GM21390 (cell line): ENCODE results near the gene SEC61A1.

ENCODE experiments used
- ATAC-seq: cut with Tn5 transposase; IDR thresholded peaks from one replicate; pipeline ENCODE4 v1.9.1; 2021; ENCODE audit not compliant: unreplicated experiment

The SEC61A1 gene

DNA sequence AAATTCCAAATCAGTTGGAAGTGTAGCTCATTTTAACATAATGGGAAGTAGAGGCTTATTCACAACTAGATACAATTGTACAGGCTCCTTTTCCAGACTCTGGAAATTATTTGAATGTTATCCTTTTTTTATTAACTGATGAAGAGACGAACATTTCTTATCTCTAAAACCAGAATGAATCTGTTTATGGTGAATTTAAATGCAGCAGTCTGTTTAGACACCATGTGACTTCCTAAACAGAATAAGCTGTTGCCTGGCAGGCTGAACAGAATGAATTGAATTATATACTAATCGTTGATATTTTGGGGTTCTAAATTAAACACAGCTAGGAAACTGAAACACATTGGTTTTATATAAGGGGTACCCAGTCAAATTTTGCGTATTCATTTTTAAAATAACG, 4.0 kb downstream of the SEC61A1 start:
- no peak for ATAC-seq

DNA sequence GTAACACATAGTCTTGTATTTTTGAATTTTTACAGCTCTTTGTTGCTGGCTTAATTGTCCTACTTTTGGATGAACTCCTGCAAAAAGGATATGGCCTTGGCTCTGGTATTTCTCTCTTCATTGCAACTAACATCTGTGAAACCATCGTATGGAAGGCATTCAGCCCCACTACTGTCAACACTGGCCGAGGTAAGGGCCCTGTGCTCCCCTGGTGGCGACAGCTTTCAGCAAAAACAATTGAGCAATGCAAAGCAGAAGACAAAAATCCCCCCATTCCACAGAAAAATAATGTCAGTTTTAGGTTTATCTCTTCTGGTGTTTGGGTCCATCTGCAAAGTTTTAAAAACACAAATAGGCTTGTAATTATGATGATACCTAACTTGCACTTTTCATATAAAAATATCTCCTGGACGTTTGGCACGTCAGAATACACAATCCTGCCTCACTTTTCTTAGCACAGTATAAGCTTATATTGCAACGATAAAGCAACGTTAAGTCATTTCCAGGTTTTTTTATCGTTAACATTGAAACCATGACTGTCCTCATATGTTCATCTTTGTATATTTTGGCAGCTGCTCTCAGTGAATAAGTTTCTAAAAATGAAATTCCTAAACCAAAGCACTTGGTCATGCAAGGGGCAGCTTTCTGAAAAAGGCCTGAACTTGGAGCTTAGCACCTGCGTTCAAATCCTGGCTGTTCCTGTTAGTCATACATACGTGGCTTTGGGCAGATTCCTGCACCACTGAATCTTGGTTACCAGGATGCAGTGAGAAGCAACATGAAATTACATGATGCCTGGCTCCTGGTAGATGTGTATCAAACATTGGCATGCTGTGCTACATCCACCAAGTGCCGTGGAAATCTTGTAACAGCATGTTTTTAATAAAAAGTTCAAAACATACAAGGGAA, 8.5 kb downstream of the SEC61A1 start:
- no peak for ATAC-seq

DNA sequence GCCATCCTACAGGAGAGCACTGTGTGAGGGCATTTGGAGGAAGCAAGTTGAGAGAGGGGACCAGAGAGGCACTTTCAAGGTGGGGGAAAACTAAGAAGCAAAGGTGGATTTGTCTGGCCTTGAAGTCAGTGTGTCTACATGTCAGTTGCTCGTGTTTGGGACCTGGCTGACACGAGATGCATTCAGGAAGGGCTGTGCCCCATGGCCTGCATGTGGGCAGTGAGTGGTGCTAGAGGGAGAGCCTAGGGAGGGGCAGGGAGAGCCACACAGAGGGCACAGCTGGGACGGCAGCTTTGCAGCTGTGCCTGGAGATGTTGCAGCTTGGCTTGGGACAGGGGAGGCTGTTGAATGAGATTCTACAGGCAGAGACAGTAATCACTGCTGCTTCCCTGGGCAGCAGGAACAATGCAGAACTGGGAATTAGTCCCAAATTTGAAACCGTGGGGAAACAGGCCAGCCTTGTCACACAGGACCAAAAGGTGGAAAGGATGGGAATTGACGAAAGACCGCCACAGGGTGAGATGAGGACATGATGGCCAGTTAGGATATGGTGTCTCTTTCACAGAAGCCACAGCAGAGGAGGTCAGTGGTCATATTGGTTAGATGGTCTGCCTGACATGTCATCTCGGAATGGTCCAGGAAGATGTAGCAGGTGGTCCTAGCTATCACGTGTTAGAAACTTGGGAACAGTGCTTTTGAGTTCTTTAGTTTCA, 10.0 kb downstream of the SEC61A1 start:
- ATAC-seq, result no peak

DNA sequence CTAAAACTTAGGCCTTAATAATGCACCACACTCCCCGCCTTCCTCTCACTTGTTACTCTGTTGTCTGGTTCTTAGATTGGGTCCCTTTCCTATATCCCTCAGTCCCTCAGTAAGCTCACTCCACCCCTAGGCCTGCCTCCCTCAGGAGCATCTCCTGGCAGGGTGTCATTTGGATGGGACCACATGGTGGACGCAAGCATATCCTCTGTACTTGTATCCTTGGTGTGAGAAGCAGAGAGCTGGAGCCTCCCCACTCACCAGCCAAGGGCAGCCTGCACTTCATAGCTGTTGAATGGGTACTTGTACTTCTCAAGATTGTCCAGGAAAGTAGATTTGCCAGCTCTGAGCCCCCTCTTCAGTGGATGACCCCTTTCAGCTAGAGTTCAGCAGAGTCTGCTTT, 11.6 kb downstream of the SEC61A1 start:
- ATAC-seq, result no peak

DNA sequence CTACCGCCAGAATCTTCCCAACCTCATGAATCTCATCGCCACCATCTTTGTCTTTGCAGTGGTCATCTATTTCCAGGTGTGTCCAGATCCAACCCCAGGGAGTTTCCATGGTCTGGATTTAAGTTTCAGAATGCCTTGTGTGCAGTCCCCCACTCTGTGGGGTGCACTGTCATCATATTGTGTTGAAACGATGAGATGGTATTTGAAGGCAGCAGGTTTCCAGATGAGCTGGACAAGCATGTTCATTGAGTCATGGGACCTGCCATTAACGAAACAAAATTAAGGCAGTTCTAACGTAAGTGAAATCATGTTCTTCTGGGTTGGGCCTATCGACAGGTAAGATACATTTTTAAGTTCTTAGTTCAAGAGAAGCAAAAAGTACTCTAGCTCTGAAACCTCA, 12.7 kb downstream of the SEC61A1 start:
- no peak for ATAC-seq

DNA sequence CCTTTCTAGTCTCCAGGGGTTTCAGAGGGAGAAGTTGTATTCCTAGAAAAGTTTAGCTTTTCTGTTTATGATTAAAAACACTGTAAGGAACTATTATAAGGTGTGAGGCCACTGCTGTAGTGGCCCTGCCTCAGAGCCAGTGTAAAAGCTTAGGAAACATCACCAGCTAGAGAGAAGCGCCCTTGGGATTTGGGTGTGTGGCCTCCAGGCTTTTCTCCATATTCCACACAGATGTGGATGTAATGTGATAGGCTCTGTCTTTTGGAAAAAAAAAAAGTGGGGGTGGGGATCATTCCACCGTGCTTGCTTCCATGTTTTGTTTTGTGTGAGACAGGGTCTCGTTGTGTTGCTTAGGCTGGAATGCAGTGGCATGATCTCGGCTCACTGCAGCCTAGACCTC, 13.9 kb downstream of the SEC61A1 start:
- ATAC-seq, result no peak

DNA sequence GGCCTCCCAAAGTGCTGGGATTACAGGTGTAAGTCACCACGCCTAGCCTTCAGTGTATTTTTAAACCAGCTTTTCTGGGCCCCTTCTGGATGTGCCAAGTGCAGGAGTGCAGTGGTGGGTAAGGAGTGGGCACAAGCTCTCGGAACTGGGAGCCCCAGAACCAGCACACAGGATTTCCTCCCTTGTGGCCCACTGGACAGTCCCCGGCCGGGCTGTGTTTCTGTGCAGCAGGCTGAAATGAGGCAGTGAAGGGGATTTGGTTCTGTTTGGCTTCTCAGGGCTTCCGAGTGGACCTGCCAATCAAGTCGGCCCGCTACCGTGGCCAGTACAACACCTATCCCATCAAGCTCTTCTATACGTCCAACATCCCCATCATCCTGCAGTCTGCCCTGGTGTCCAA, 14.4 kb downstream of the SEC61A1 start:
- ATAC-seq, result no peak

DNA sequence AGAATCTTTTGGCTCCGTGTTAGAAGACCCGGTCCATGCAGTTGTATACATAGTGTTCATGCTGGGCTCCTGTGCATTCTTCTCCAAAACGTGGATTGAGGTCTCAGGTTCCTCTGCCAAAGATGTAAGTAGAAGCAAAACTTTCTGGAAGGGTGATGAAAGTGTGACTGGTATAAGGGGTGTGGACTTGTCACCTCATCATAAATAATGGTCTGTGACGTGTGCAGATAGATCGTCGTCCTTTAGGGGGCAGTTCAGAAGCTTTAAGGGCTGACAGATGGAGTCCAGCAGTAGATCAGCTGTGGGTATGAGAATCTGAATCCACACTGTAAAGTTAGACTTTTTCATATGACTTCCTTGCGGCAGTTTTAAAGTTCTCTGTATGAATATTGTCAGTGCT, 15.3 kb downstream of the SEC61A1 start:
- no peak for ATAC-seq

DNA sequence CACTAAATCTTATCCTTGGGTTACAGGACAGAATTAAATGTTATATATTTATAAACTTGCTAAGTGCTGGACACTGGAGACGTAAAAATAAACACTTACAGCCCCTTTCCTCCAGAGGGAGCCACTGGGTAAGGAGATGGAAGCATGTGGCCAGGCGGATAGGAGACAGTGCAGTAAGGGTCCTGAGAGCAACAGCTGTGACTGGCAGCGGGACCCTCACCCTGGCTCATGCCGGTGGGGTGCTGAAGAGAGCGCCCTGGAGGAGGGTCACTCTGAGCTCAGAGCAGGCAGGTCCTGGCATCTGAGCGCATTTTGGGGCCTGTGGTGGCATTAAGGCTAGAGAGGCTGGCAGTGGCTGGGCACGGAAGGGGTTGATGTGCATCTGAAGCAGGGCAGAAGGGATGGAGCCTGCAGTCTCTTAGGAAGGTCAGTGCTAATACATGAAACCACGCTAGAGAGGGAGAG, 16.0 kb downstream of the SEC61A1 start:
- no peak for ATAC-seq

DNA sequence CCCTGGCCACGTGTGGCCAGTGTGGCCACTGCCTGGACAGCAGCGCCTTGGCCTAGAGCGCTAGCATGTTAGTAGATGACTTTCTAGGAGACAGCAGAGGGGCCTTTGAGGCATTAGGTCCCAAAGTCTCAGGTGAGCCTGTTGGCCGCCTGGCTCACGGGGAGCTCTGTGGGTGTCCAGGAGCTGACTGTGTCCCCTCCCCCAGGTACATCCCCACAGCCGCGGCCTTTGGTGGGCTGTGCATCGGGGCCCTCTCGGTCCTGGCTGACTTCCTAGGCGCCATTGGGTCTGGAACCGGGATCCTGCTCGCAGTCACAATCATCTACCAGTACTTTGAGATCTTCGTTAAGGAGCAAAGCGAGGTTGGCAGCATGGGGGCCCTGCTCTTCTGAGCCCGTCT, 17.0 kb downstream of the SEC61A1 start:
- ATAC-seq, result no peak

DNA sequence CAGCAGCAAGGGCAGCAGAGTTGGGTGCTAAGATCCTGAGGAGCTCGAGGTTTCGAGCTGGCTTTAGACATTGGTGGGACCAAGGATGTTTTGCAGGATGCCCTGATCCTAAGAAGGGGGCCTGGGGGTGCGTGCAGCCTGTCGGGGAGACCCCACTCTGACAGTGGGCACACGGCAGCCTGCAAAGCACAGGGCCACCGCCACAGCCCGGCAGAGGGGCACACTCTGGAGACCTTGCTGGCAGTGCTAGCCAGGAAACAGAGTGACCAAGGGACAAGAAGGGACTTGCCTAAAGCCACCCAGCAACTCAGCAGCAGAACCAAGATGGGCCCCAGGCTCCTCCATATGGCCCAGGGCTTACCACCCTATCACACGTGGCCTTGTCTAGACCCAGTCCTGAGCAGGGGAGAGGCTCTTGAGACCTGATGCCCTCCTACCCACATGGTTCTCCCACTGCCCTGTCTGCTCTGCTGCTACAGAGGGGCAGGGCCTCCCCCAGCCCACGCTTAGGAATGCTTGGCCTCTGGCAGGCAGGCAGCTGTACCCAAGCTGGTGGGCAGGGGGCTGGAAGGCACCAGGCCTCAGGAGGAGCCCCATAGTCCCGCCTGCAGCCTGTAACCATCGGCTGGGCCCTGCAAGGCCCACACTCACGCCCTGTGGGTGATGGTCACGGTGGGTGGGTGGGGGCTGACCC, 18.8 kb downstream of the SEC61A1 start:
- no peak for ATAC-seq

DNA sequence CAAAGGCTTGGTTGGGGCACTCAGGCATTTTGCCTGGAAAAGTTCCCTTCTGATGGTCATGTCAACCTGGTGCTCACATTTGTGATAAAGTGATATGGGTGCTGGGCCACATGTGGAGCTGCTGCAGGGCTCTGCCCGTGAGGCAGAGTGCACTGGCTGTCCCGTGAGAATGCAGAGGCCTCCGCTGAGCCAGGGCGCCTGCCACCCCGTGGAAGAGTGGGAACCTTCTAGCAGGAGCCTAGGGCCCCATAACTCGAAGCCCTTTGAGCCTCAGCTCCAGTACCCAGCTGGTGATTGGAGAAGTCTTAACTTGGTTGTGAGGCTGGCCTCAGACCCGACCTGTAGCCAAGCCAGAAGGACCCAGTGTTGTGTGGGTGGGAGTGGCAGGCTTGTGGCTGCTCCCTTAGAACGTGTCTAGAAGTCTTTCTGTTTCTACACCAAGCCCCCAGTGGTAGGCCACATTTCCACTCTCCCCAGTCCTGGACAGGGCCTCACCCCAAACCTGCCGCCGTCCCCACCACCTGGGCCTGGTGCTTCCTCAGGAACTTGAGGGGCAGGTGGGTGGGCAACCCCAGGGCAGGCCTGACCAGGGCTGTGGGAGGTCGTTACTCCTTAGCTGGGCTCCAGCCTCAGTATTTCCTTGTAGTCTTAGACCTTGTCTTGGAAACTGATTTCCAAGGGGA, 19.7 kb downstream of the SEC61A1 start:
- no peak for ATAC-seq

DNA sequence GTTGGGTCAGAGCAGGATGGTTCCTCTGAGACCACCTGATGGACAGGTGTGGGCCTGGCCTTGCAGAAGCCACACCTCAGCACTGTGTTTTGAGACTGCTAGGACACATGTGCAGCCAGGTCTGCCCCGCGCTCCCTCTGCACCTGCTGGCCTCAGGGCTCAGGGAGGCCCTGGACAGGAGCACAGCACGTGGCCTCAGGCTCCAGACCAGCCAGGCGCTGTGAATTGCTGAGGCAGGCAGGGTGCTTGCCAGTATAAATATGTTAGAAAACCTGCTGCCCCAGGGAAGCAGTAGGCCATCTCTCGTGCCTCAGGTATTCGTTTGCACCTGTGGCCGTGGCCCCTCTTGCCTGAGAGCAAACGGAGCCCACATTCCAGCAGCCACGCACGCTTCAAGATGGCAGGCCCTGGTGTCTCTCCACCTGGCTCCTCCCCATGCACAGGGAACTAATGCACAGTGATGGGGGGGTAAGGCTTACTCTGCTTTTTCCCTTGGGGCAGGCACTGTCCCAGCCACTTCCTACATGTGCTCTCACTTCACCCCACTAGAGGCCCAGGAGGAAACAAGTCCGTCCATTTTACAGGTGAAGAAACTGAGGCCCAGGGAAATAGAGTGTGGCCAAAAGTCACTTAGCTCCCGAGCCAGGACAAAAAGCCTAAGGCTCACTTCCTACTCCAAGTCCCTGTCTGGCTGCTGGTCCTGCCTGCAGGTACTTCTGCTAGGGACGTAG, 20.4 kb downstream of the SEC61A1 start:
- no peak for ATAC-seq

DNA sequence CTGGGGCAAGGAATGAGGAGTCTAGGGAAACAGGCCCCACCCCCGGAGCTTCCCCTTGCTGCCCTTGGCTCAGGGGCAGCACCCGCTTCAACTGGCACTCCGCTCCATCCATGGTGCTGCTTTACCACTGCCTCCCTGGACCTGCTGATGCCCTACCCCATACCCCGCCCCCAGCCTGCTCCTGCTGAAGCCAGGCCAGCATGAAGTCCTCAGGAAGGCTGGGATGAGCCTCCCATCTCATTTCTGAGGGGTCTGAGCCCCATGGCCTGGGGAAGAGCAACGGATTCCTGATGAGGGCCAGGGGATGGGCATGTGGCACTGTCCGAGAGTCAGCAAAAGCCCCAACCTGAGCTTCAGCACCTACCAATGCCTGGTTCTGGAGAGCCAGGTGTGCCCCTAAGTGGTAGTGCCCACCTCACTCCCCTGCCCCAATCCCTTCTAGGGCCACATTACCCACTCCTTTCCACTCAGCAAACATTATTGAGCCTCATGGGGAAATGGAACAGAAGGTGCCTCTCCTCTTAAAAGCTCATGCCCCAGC, 21.0 kb downstream of the SEC61A1 start:
- no peak for ATAC-seq

DNA sequence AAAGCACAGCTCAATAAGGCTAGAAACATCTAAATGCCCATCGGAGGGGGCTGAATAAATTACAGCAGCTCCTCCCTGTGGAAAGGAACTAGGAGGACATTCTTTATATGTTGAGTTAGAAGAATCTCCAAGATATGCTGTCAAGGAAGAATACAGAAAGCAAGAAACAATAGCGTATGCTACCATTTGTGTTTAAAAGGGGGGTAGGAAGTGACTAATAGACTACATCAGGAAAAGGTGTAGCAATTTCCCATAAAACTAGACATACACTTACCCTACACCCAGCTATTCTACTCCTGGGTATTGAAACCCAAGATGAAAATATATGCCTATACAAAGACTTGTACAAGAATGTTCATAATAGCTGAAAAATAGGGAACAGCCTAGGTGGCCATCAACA, 21.6 kb downstream of the SEC61A1 start:
- ATAC-seq, result no peak

DNA sequence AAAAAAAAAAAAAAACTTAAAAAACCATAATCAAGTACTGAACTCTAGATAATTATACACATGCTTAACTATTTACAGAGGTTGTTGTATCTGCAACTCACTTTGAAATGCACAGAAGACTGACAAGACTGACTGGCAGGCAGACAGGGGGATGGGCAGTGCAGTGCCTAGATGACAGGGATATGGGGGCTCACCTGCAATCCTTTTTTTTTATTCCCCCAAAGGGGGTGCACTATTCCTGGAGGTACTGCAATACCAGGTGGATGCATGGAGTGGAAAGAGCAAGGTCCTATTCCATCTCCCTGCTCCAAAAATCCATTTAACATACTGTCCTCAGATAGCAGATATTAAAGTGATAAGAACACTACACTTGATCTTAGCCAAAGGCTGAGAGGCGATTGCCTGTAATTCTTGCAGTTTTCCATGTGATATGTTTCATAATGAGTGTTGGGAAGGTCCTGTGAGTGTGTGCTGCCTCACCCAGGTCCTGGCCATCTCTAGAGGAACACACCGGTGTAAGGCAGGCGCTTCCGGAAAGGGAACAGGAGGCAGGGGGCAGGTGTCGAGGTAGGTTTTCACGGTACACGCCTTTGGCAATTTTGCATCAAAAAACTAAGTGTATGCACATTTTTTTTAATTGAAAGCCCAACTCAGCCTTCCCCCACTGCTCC, 22.7 kb downstream of the SEC61A1 start:
- ATAC-seq, result no peak

DNA sequence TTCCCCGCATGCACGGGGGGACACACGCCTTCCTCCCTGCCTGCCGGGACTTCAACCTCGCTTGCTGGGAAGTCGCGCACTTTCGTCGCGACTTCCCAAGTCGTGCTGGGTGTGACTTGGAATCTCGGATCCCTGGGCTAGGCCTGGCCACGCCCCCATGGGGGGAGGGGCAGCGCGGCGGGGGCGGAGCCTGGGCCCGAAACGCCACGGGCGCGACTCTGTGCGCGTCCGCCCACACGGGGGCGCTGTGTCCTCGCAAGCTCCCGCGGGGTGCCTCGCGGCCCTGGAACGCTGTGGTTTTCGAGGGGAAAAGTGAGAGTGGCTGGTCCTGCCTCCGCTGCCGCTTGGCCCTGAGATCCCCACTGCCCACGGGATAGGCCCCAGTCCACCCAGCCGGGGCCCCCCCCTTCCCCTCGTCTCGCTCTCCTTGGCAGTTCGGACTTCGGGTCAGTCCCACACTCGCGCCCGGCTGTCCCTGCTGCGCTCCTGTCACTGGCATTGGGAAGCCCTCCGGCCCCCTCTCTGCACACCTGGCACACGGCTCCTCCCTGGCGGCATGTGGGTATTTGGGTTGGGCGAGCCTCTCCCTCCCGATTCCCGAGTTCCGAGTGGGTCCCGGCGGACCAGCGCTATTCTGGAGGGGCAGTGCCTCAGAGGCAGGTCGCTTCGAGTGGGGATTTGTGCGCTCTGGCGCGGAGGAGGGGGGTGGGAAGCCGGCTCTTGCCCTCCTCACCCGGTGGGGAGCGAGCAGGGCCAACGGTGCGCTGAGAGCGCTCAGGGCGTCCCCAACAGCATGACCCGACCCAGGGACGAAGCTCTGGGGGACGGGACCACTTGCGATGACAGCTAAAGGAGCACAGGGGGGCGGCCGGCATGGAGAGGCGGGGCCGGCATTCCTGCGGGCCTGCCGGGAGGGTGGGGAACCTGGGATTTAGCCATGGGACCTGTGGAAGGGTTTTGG, 23.6 kb downstream of the SEC61A1 start:
- ATAC-seq, result peak; percentile 64

DNA sequence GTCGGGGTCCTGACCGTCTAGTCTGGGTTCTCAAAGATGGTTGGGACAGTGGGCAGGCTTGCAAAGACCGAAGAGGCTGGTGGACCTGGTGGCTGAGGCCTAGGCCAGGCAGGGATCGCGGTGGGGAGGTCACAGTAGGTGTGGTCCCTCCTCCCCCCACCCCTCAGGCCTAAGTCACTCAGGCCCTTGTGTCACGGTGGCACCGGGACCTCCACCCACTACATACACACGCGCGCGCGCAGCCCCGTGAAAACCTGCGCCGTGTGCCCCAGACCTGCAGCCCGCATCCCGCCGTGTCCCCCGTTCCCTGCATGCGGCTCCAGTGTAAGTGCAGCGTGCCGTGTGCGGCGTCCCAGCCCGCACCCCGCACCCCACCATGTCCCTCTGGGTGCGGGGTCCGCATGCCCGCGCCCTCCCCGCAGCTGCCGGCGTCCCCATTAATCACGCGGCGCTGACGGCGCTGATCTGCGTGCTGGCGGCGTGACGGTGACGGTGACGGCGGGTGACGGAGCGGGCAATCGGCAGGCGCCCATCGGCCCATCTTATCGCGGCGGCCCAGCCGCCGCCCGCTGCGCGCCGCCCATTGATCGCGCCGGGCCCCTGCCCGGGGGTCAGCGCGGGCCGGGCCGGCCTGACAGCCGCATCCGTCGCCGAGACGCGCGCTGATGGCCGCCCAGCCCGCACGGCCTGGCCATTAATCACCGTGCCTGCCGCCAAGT, 24.4 kb downstream of the SEC61A1 start:
- no peak for ATAC-seq
